Measurements from ENCODE around the gene GTPBP3. TPM values are rescaled to one million over a fixed set of nuclear protein-coding genes. Genes with fewer than 3 reads are reported as not detected.
"Not testable (repeated sequence)": the region's sequence is repeated elsewhere in the genome, so short reads cannot be mapped to it uniquely, and the experiment has no call there.

Gene GTPBP3
- total RNA-seq, 1 donor from 2014 or later: 45.0 TPM

- TF ChIP-seq, protein P1, sequence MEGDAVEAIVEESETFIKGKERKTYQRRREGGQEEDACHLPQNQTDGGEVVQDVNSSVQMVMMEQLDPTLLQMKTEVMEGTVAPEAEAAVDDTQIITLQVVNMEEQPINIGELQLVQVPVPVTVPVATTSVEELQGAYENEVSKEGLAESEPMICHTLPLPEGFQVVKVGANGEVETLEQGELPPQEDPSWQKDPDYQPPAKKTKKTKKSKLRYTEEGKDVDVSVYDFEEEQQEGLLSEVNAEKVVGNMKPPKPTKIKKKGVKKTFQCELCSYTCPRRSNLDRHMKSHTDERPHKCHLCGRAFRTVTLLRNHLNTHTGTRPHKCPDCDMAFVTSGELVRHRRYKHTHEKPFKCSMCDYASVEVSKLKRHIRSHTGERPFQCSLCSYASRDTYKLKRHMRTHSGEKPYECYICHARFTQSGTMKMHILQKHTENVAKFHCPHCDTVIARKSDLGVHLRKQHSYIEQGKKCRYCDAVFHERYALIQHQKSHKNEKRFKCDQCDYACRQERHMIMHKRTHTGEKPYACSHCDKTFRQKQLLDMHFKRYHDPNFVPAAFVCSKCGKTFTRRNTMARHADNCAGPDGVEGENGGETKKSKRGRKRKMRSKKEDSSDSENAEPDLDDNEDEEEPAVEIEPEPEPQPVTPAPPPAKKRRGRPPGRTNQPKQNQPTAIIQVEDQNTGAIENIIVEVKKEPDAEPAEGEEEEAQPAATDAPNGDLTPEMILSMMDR (IDR thresholded peaks at IDR 0.05; ENCODE audit: unreplicated experiment): no peak
- Mint-ChIP-seq H3K27ac (no peak overlapping the region), H3K27me3 (ENCODE audit: low read depth) (peaks cover 2% of the 10 kb centered on the region), H3K9me3 (no peaks in the 10 kb centered on the region), H3K36me3 (no peaks in the 10 kb centered on the region), H3K4me1 (no peaks in the 10 kb centered on the region), H3K4me3 (no peak overlapping the region)
- no peak for DNase-seq (ENCODE audit: low spot score in 2 of 2, unreplicated experiment in 2 of 2)
Measured at GRCh38 chr19:17357724-17358123, 20.4 kb downstream of the GTPBP3 start.

DNA sequence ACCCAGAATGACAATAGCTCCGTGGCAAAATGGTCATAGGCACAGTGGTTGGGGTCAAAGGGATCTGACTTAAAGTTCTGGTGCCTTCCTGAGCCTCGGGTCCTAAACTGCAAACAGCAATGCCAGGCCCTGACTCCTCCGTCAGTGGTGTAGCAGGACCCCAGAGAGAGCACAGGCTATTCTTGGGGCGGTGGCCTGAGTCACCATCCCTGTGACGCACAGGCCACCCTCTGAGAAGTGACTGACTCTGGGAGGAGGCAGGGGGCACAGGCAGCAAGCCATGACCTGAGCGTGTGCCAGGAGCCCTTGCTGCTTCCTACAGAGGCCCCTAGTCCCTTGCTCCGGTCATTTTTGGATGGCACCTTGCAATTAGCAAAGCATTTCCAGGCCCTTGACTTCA, 21.0 kb downstream of the GTPBP3 start:
- Mint-ChIP-seq H3K27ac (no peak overlapping the region), H3K27me3 (ENCODE audit: low read depth) (peaks cover 3% of the 10 kb centered on the region), H3K4me3 (no peak overlapping the region), H3K9me3 (no peaks in the 10 kb centered on the region), H3K36me3 (no peaks in the 10 kb centered on the region), H3K4me1 (no peaks in the 10 kb centered on the region)
- TF ChIP-seq, protein P1 (IDR thresholded peaks at IDR 0.05; ENCODE audit: unreplicated experiment): no peak
- no peak for DNase-seq (ENCODE audit: low spot score in 2 of 2, unreplicated experiment in 2 of 2)

DNA sequence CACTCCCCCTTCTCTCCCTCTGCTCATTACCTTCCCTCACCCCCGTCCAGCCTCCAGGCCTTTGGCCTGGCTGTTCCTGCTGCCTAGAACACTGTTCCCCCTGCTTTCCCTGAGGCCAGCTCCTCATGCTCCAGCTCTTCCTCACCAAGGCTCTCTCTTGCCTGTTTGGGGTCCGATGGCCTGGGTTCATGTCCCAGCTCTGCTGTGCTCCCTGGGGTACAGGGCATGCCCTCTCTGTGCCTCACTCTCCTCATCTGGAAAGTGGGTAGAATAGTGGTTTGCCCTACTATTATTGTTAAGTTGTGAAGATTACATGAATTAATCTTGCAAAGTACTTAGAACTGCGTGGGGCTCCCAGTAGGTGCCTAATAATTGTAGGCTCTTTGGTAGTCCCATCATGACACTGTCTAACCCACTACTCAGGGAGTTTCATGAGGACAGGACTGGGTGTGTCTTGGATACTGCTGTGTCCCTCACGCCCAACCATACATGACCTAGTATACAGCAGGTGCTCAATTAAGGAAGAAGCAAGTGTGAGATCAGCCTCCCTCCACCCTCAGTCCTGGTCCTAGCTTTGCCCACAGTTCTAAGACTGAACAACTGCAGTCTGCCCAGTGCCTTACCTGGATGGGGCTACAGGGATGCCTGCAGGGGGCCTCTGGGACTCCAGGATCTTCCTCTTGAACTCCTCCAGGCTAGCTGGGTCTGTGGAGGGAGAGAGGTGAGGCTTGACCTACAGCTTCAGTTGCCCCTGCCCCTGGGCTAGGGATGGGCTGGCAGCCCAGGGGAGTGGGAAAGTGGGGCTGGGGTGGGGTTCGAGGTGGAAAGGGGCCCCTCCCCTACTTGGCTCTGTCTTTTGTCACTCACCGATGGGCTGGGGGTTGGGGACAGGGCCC, 22.8 kb downstream of the GTPBP3 start:
- no peak for DNase-seq (ENCODE audit: low spot score in 2 of 2, unreplicated experiment in 2 of 2)
- no peaks in the 10 kb centered on the region for H3K36me3 Mint-ChIP-seq

DNA sequence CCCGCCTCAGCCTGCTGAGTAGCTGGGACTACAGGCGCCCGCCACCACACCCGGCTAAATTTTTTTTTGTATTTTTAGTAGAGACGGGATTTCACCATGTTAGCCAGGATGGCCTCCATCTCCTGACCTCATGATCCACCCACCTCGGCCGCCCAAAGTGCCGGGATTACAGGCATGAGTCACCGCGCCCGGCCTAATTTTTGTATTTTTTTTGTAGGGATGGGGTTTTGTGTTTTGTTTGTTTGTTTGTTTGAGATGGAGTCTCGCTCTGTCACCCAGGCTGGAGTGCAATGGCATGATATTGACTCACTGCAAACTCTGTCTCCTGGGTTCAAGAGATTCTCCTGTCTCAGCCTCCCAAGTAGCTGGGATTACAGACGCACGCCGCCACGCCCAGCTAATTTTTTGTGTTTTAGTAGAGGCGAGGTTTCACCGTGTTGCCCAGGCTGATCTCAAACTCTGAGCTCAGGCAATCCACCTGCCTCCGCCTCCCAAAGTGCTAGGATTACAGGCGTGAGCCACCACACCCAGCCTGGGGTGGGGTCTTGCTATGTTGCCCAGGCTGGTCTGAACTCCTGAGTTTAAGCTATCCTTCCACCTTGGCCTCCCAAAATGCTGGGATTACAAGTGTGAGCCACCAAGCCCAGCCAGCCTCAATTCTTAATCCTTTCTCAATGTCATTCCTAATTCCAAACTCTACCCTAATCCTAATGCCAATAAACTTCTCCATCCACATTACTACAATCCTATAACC, 26.7 kb downstream of the GTPBP3 start:
- H3K9me3 Mint-ChIP-seq; H3K4me3 Mint-ChIP-seq; DNase-seq (ENCODE audit: low spot score in 2 of 2, unreplicated experiment in 2 of 2); H3K4me1 Mint-ChIP-seq; H3K36me3 Mint-ChIP-seq; H3K27ac Mint-ChIP-seq: not testable (repeated sequence)
- H3K27me3 Mint-ChIP-seq (ENCODE audit: low read depth): peaks cover 10% of the 10 kb centered on the region

More for the DNA sequence above, 22.8 kb downstream of the GTPBP3 start:
- Mint-ChIP-seq H3K4me1 (no peaks in the 10 kb centered on the region), H3K9me3 (no peaks in the 10 kb centered on the region), H3K4me3 (no peak overlapping the region), H3K27me3 (ENCODE audit: low read depth) (peaks cover 4% of the 10 kb centered on the region), H3K27ac (no peak overlapping the region)
- TF ChIP-seq, protein P1 (IDR thresholded peaks at IDR 0.05; ENCODE audit: unreplicated experiment): no peak

- H3K27ac Mint-ChIP-seq: no peak overlapping the region
- no peaks in the 10 kb centered on the region for H3K9me3 Mint-ChIP-seq
- no peaks in the 10 kb centered on the region for H3K4me1 Mint-ChIP-seq
- peaks cover 10% of the 10 kb centered on the region for H3K27me3 Mint-ChIP-seq (ENCODE audit: low read depth)
- TF ChIP-seq, protein P1 (IDR thresholded peaks at IDR 0.05; ENCODE audit: unreplicated experiment): no peak
- no peak overlapping the region for H3K4me3 Mint-ChIP-seq
- no peak for DNase-seq (ENCODE audit: low spot score in 2 of 2, unreplicated experiment in 2 of 2)
- no peaks in the 10 kb centered on the region for H3K36me3 Mint-ChIP-seq
Measured at GRCh38 chr19:17365361-17365760, 28.0 kb downstream of the GTPBP3 start.

Data from mesothelial cell of epicardium (in vitro differentiated cells).